HepG2 (cell line): ENCODE results near the gene WNT6. TPM values are rescaled to one million over a fixed set of nuclear protein-coding genes. Genes with fewer than 3 reads are reported as not detected.

Experiments used
- CC2D1A ChIP-seq: sonication (generic); formaldehyde crosslinking; IDR thresholded peaks from 2 replicates; pipeline ENCODE4 v1.8.1; 2023; ENCODE audit warnings: mild to moderate bottlenecking, missing genetic modification reagents
- CEBPZ ChIP-seq: IDR thresholded peaks from 2 replicates; pipeline ENCODE4 v1.6.1; 2012; ENCODE audit warnings: low read length, improper control_type of control experiment
- CHD2 ChIP-seq: IDR thresholded peaks from 2 replicates; pipeline ENCODE4 v1.6.1; 2011; ENCODE audit warnings: low read depth, low read length, improper control_type of control experiment
- LBX2 ChIP-seq: sonication (generic); formaldehyde crosslinking; IDR thresholded peaks from 2 replicates; pipeline ENCODE4 v1.5.0; 2020; ENCODE audit warnings: missing genetic modification reagents, mild to moderate bottlenecking, borderline replicate concordance
- MED1 ChIP-seq: sonication (generic); formaldehyde crosslinking; IDR thresholded peaks from 2 replicates; pipeline ENCODE4 v1.4.0; 2020; ENCODE audit warnings: missing genetic modification reagents
- RBM39 ChIP-seq: fragments of 200-400 bp; formaldehyde crosslinking; IDR thresholded peaks from one replicate; pipeline ENCODE4 v1.6.1; 2018; ENCODE audit warnings: antibody characterized with exemption, mild to moderate bottlenecking, low read depth, low read length; ENCODE audit not compliant: poor library complexity, severe bottlenecking
- TBX3 ChIP-seq: fragments of 450-650 bp; IDR thresholded peaks from 2 replicates; pipeline ENCODE4 v1.6.1; 2017; ENCODE audit warnings: antibody characterized with exemption, mild to moderate bottlenecking, inconsistent platforms, borderline replicate concordance
- THAP9 ChIP-seq: sonication (generic); formaldehyde crosslinking; IDR thresholded peaks from 2 replicates; pipeline ENCODE4; 2020; ENCODE audit warnings: missing genetic modification reagents, mild to moderate bottlenecking, borderline replicate concordance
- ZBED4 ChIP-seq: sonication (generic); formaldehyde crosslinking; IDR thresholded peaks from 2 replicates; pipeline ENCODE4 v1.4.0; 2020; ENCODE audit warnings: missing genetic modification reagents, borderline replicate concordance
- ZMAT3 ChIP-seq: sonication (generic); formaldehyde crosslinking; conservative IDR thresholded peaks from 2 replicates; pipeline ENCODE4 v1.7.0; 2021; ENCODE audit warnings: missing genetic modification reagents
- ZMYM4 ChIP-seq: sonication (generic); formaldehyde crosslinking; IDR thresholded peaks from 2 replicates; pipeline ENCODE4 v1.8.1; 2023; ENCODE audit warnings: mild to moderate bottlenecking, missing genetic modification reagents
- ZNF234 ChIP-seq: sonication (generic); formaldehyde crosslinking; conservative IDR thresholded peaks from 2 replicates; pipeline ENCODE4 v1.5.1; 2020; ENCODE audit warnings: mild to moderate bottlenecking, missing genetic modification reagents
- ZNF703 ChIP-seq: sonication (generic); formaldehyde crosslinking; IDR thresholded peaks from 2 replicates; pipeline ENCODE4 v1.5.1; 2020; ENCODE audit warnings: missing genetic modification reagents, mild to moderate bottlenecking, moderate library complexity, borderline replicate concordance
- polyA plus RNA-seq, 8 experiments: library from polyadenylated mRNA; depleted of rRNA in 3 of 8; stranded (reverse) in 7 of 8; unstranded in 1 of 8; fragments of >200 nt; fragmentation: Illumina TruSeq in 4 of 8; extraction: Trizol in 4 of 8; gene quantifications; 2 replicates each; pipeline versions ENCODE4 v1.2.1 to v1.2.3, GENCODE V29; 2011 to 2016; ENCODE audit warnings: low read depth in 4 of 8, missing spikeins in 1 of 8, mixed read lengths in 1 of 8; ENCODE audit not compliant: insufficient read depth in 1 of 8
- total RNA-seq, 5 experiments: library from RNA; depleted of rRNA; stranded (reverse); fragments of >200 nt; fragmentation: Illumina TruSeq; extraction: Trizol; gene quantifications; 2 replicates each; pipeline ENCODE4 v1.2.3, GENCODE V29; 2016; ENCODE audit warnings: low read depth in 1 of 5
- TF ChIP-seq, protein P1 (sequence below): sonication (generic); formaldehyde crosslinking; conservative IDR thresholded peaks from 2 replicates; pipeline ENCODE4 v1.4.0; 2020; ENCODE audit warnings: missing genetic modification reagents

The WNT6 gene
- total and polyA plus RNA-seq, 2 of the 13 experiments (the other 11 are each of a cell fraction or from before 2014, with no cell fraction given) = 0.20 TPM; not detected in 1

DNA sequence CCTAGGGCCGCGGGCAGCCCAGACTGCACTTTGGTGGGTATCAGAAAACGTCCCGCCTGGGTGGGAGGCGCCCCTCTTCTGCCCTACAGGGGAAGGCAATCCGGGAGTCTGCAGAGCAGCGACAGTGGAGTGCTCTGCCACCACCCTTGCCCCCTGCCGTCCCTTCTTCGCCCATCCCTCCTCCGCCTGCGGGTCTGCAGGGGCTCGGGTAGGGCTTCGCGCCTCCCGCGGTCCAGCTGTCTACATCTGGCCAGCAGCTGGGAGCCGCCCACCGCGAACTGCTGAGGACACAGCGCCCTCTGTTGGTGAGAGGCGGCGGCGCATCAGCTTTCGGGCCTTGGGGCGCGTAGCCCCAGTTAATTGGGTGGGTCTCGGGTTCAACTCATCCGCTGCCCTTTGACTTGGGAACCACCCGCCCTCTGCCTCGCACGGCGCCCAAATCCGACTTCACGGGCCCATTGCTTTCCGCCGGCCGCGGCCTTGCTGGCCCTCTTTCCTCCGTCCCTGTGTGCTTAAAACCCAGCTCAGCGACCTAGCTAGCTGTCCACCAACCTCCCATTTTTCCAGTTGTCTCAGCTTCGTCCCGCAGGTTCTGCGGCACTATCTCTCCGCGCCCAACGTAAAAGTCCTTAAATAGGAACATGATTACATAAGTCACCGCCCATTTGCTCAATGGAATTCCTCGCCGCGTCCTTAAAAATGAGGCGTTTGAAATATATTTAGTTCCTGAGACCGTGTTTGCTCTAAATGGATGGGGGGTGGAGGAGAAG lies 38.7 kb downstream of the WNT6 start (continued):
- TF ChIP-seq ZBED4 (CRISPR knock-in tag) (no peak; the same call in 1 of the 2 replicates), RBM39 (peak; percentile 76), LBX2 (CRISPR knock-in tag) (peak; percentile 93), THAP9 (CRISPR knock-in tag) (no peak), TBX3 (no peak), CHD2 (no peak), ZMYM4 (CRISPR knock-in tag) (0 out of 2 replicates have a peak, but pooled peaks have one; percentile 40), CC2D1A (CRISPR knock-in tag) (no peak), MED1 (CRISPR knock-in tag) (no peak; the same call in 1 of the 2 replicates), ZMAT3 (CRISPR knock-in tag) (no peak; the same call in 1 of the 2 replicates), CEBPZ (no peak), ZNF234 (no peak), ZNF703 (CRISPR knock-in tag) (no peak)
- TF ChIP-seq, protein P1, sequence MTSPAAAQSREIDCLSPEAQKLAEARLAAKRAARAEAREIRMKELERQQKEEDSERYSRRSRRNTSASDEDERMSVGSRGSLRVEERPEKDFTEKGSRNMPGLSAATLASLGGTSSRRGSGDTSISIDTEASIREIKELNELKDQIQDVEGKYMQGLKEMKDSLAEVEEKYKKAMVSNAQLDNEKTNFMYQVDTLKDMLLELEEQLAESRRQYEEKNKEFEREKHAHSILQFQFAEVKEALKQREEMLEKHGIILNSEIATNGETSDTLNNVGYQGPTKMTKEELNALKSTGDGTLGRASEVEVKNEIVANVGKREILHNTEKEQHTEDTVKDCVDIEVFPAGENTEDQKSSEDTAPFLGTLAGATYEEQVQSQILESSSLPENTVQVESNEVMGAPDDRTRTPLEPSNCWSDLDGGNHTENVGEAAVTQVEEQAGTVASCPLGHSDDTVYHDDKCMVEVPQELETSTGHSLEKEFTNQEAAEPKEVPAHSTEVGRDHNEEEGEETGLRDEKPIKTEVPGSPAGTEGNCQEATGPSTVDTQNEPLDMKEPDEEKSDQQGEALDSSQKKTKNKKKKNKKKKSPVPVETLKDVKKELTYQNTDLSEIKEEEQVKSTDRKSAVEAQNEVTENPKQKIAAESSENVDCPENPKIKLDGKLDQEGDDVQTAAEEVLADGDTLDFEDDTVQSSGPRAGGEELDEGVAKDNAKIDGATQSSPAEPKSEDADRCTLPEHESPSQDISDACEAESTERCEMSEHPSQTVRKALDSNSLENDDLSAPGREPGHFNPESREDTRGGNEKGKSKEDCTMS (CRISPR knock-in tag) = no peak
